Tibial nerve (tissue), 4 donors: ENCODE results near the gene IL6ST.

Experiments
- EP300 ChIP-seq, 2 donors: sonication (generic); formaldehyde crosslinking; IDR thresholded peaks; one replicate each; pipeline ENCODE4 v1.6.1; 2017; ENCODE audit warnings: antibody characterized with exemption in 2 of 2, mild to moderate bottlenecking in 1 of 2
- TF ChIP-seq, protein P1 (sequence below), 5 experiments: fragments of 200-600 bp in 3 of 5; fragments of 450-650 bp in 2 of 5; sonication (generic) in 3 of 5; IDR thresholded peaks; one replicate each; pipeline ENCODE4 v1.5.1; 2016 to 2019; ENCODE audit warnings: antibody characterized with exemption in 5 of 5, mild to moderate bottlenecking in 3 of 5, moderate library complexity in 2 of 5

DNA sequence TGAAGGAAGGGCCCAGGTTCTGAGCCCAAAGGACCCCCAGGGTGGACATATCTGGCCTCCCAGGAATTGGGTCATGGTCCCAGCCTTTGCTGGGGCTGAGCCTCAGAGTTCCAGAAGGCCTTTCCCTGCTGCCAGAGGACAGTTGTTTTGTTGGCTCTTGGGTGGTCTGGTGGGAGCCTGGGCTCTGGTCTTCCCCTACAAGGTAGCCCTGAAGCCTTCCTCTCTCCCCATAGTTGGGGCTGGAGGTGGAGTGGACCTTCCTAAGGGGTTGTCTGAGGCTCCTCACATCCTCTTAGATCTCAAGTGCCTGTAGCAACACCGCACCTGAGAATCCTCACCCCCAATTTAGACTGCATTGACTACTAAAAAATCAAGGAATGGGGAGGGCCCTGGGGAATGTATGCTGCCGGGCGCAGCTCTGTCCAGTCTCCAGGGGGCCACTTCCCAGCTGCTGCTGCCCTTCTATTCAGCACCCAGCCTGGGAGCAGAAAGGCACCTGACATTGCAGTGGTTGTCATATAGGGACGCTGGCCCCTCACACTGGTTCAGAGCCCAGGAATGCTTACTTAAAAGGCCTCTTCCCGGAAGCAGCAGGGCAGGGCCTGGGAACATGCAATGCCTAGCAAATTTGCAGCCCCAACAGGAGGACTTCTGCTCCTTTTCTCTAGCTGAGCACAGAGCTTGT lies 77.2 kb downstream of the IL6ST start:
- TF ChIP-seq, protein P1, sequence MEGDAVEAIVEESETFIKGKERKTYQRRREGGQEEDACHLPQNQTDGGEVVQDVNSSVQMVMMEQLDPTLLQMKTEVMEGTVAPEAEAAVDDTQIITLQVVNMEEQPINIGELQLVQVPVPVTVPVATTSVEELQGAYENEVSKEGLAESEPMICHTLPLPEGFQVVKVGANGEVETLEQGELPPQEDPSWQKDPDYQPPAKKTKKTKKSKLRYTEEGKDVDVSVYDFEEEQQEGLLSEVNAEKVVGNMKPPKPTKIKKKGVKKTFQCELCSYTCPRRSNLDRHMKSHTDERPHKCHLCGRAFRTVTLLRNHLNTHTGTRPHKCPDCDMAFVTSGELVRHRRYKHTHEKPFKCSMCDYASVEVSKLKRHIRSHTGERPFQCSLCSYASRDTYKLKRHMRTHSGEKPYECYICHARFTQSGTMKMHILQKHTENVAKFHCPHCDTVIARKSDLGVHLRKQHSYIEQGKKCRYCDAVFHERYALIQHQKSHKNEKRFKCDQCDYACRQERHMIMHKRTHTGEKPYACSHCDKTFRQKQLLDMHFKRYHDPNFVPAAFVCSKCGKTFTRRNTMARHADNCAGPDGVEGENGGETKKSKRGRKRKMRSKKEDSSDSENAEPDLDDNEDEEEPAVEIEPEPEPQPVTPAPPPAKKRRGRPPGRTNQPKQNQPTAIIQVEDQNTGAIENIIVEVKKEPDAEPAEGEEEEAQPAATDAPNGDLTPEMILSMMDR (IDR thresholded peaks at IDR 0.05) = no peak
- TF ChIP-seq EP300 (IDR thresholded peaks at IDR 0.05) = no peak
